Activated T-cell treated with anti-CD3 and anti-CD28 coated beads for 4 hours (primary cell): Measurements from ENCODE around the gene ST6GALNAC5.
"Not testable (repeated sequence)": the region's sequence is repeated elsewhere in the genome, so short reads cannot be mapped to it uniquely, and the experiment has no call there.

Experiments
- DNase-seq: peaks from one replicate; pipeline ENCODE4 v3.0.0-alpha.2; 2020

Gene ST6GALNAC5

GRCh38 chr1:76939050-76939816 is 72.0 kb downstream of the ST6GALNAC5 start:
- DNase-seq: no peak

- no peak for DNase-seq
Observed at GRCh38 chr1:76939817-76940216, 72.5 kb downstream of the ST6GALNAC5 start.

- DNase-seq: no peak
Observed at GRCh38 chr1:76940571-76941335, 73.5 kb downstream of the ST6GALNAC5 start.

- no peak for DNase-seq
Observed at GRCh38 chr1:76942549-76942948, 75.3 kb downstream of the ST6GALNAC5 start.

- no peak for DNase-seq
Observed at GRCh38 chr1:76944942-76945341, 77.7 kb downstream of the ST6GALNAC5 start.

DNA sequence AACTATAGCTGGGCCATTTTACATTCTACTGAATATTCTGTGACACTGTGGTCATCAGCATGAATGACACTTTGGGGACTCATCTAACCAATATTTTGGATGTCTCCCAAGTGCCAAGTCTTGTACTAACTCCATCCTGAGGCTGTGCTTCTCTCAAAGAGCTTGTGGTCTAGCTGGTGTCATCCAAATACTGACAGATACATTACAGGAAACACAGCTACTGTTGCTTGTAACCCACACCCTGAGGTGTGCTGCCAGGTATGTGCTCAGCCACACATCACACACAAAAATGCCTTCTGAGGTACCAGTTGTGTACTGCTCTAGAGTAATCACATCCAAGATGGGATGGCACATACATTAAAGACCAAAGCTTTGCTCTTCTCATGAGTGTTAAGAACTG is 81.6 kb downstream of the ST6GALNAC5 start:
- DNase-seq: no peak

GRCh38 chr1:76949503-76949902 is 82.2 kb downstream of the ST6GALNAC5 start:
- DNase-seq: no peak

DNA sequence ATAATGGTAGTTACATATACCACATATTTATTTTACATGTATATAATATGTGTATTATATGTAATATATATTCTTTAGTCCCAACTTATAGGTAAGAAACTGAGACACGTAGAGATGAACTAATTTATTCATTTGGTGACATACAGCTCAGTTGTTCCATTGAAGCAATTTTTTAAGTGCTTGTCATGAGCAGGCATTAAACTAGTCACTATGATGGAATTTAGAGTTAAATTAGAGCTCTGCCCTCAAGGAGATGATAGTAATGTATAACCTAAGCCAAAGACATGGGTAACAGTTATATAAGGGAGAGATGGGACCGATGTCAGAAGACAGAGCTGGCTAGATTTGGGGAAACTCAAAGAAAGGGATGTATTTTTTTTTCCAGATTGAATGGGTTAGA is 83.0 kb downstream of the ST6GALNAC5 start:
- no peak for DNase-seq

- DNase-seq: no peak
Observed at GRCh38 chr1:76951153-76951552, 83.9 kb downstream of the ST6GALNAC5 start.

DNA sequence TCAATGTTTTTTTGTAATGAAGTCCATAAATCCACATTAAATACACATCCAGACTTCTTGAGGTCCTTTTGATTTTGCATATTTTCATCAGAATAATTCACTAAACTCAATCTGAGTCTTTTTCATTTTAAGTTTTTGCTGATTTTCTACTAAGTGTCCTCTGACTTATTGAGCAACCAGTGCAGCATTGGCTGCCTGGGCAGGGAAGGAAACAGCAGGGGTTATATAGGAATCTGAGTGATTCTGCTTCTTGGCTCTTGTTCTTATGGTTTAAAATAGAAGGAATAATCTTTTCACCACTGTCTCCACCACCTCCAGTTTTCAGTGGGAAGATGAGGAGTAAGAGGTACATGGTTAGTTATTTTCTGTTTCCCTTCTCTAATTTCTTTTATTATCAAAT is 88.4 kb downstream of the ST6GALNAC5 start:
- no peak for DNase-seq

GRCh38 chr1:76957961-76958360 is 90.7 kb downstream of the ST6GALNAC5 start:
- no peak for DNase-seq

GRCh38 chr1:76958828-76959227 is 91.5 kb downstream of the ST6GALNAC5 start:
- no peak for DNase-seq

GRCh38 chr1:76959556-76959955 is 92.3 kb downstream of the ST6GALNAC5 start:
- no peak for DNase-seq

DNA sequence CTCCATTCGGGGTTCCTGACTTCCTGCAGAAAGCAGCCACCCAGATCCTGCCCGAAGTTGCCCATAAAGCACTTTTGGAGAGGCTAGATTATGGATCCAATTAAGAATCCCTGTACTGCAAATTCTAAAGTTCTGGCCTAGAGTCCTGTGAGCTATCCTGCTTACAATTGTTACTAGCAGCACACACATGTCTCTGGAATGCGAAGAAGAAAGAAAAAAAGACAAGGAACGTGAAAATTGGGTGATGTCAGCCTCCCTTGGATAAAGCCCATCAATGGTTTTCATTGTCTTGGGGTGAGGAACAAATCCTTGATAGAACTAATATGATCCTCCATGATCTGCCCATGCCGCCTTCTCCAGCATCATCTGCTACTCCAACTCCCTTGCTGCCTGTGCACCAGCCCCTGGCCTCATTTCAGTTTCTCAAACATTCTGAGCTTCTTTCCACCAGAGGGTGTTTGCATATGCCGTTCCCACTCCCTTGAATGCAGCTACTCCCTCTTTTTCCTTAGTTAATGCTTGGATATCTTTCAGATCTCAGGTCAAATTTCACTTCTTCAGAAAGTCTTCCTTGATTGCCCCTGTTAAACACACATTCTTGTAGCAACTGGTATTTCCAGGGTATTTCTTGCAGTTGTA is 94.0 kb downstream of the ST6GALNAC5 start:
- no peak for DNase-seq

GRCh38 chr1:76961820-76962207 is 94.5 kb downstream of the ST6GALNAC5 start:
- no peak for DNase-seq

- DNase-seq: not testable (repeated sequence)
Observed at GRCh38 chr1:76981267-76981666, 114.0 kb downstream of the ST6GALNAC5 start.

- no peak for DNase-seq
Observed at GRCh38 chr1:76989976-76990375, 122.7 kb downstream of the ST6GALNAC5 start.

- DNase-seq: no peak
Observed at GRCh38 chr1:76993036-76993435, 125.8 kb downstream of the ST6GALNAC5 start.

DNA sequence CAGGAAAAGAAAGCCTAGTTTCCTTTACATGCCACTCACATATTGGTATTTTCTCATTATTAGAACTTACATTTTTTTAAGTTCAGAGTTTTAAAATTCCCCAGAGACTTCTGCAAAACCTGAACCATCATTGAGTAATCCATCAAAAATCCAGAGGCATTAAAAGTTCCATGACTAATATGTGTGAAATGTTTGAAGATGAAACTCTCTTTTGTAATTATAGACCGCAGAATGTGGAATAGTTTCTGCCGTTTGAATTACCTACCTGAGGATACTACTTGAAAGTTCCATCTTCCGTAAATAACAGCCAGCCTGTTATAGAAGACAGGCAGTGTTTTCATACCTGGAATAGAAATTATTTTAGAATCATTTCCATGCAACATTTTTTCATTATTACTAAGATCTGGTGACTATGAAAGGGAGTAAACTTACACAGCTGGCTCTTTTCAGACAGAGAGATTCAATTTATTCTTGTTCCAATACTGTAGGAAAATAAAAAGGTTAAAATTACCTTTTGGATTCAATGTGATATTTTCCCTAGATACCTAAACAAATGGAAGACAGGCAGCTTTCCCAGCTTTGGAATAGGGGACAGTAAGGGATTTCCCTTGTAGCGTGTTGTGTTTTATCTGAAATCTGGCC is 131.4 kb downstream of the ST6GALNAC5 start:
- no peak for DNase-seq

GRCh38 chr1:77007675-77008074 is 140.4 kb downstream of the ST6GALNAC5 start:
- DNase-seq: no peak

- no peak for DNase-seq
Observed at GRCh38 chr1:77010937-77011336, 143.7 kb downstream of the ST6GALNAC5 start.

GRCh38 chr1:77012066-77012465 is 144.8 kb downstream of the ST6GALNAC5 start:
- DNase-seq: no peak

- DNase-seq: no peak
Observed at GRCh38 chr1:77014073-77014788, 147.0 kb downstream of the ST6GALNAC5 start.
